Left renal cortex interstitium (tissue), 4 donors: ENCODE data around the gene ZNF516. TPM values are rescaled to one million over a fixed set of nuclear protein-coding genes. Genes with fewer than 3 reads are reported as not detected.

Experiments used
- DNase-seq, 4 donors: peaks; one replicate each; pipeline ENCODE4 v3.0.0-alpha.2; 2013; ENCODE audit warnings: low read depth in 4 of 4, low spot score in 2 of 4, missing footprints in 1 of 4
- polyA plus RNA-seq, 4 donors: library from polyadenylated mRNA; unstranded; fragments of 120-200 nt; gene quantifications; one replicate each; pipeline ENCODE4 v1.2.1, GENCODE V29; 2013; ENCODE audit not compliant: insufficient read length in 4 of 4

Gene ZNF516
- polyA plus RNA-seq, 4 donors = 35.7 to 58.6 (median 48.4) TPM

DNA sequence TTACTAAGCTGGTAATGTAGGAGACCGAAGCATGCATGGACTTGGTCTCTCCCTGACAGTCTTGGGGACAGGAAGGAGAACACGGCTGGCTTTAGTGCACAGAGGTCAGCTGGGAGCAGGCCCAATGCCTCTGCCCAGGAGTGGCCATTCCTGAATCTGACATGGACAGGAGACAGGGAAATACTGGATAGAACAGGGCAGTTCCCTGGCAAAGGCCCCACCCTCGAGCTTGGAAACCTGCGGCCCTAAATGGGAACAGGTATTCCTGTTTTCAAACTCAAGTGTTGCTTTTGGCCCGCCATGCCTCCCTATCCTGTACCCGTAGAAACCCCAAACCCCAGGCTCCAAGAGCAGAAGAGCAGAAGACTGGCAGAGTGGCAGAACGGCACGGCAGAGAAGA is 107.4 kb downstream of the ZNF516 start:
- DNase-seq = no peak

DNA sequence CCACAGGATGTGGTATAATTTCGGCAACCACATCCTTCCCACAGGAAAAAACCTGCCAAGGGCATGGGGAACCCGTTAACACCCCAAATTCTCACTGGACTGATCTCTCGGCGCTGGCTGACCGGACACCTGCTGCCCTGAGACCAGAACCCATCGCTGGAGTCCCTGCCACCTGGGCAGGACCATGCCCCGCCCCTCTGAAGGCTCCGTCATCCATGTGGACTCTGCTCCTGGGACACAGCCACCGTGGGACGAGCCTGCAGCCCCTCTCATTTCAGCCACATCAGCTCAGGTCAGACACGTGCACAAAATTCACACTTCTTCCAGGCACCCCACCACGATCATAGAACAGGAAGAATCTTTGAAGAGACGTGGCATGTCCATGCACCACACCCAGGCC is 108.2 kb downstream of the ZNF516 start:
- no peak for DNase-seq

DNA sequence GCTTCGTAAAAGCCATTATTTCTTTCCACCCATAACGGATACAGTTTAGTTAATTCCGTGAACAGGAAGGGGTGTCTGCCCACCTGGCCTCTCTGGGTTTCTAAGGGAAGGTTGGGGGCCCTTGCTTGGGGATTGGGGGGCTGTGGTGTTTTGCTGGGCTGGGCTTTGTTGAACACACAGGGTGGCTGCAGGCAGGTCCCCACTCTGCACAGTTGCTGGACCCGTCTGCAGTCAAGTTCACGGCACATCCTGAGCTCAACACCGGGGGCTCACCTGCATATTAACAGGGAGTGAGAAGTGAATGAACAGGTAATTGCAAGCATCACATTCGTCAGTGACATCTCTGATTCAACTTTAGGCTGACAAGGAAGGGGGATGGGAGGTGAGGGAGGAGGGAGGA is 109.0 kb downstream of the ZNF516 start:
- DNase-seq = no peak

DNA sequence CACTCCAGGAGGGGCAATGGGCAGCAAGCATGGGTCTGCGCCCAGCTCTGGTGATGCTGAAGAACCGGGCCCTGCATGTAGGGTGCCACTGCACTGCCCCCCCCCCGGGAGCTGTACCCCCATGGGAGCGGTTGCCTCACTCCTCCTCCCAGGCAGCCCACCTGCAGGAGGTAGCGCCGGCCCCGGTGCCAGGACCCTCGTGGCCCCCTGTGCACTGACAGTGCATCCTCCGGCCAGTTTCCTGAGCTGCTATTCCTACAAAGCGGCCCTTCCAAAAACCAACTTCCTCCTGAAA is 109.4 kb downstream of the ZNF516 start:
- no peak for DNase-seq

DNA sequence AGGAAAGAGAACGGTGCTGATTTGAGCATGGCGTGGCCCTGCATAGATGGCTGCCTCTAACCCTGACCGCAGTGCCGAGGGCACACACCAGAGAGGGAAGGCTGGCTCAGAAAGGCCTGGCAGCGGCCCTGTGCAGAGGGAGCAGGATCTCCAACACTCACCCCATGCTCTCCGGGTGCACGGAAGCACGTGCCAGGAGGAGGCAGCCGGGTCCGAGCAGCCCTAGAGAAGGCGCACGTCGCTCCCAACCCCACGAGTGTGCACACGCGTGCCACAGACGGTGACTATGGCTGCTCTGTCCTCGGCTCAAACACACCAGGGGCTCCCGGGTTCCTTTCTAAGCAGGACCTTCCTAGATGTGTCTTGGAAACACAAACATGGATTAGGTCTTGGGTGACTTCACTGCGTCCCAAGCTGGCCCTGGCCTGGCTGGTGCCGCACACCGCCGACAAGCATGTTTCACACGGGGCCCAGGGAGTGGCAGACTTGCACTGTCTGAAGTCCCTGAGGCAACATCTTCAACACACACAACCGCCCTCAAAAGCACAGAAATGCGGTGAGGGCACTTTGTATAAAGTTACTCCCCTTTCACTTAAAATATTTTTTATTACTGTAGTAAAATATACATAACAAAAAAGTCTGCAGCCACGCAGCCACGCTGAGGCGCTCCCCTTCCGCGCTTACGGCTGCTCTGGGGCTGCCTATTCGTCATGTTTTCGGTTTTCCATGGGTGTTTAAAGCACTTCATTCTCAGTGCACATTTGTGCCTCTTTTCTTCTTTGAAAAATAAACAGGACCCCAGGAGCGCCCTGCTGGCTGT is 110.0 kb downstream of the ZNF516 start:
- DNase-seq = no peak

DNA sequence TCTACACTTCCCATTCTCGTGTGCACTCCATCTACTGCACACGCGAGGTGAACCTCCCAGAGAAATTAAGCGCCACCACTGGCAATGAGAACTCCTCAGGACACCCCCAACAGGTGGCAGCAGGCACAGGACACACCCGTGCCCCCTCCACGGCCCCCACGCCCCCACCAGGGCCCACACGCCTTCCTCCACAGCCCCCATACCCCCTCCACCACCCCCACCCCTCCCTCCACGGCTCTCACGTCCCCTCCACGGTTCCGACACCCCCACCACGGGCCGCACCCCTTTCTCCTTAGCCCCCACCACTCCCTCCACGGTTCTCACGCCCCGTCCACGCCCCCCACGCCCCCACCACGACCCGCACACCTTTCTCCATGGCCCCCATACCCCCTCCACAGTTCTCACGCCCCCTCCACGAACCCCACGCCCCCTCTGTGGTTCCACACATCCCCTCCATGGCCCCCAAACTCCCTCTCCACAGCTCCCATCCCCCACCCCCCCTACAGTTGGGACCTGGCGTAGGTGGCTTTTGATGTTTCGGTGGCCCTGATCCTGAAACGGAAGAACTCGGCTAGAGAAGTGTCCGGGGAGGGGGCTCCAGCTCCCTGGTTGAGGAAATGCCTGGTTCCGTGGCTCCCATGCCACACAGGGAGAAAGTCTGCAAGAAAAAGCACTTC is 110.8 kb downstream of the ZNF516 start:
- DNase-seq = no peak

DNA sequence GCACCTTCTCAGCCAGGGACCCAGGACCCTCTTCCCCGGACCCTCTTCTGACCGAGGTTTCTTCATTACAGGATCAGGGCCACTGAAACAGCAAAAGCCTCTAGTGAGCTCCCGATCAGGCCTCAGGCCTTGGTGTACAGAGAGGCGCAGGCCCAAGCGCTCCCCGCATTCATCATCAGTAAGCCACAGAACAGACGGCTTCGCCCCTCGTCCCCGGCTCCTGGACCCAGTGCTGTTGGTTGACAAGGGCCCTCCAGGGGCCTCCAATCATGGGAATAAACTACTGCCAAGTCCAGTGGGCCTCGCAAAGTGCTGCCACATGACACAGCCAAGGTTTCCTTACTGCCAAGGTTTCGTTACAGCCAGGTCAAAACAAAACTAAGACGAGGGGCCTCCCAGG is 111.4 kb downstream of the ZNF516 start:
- no peak for DNase-seq

DNA sequence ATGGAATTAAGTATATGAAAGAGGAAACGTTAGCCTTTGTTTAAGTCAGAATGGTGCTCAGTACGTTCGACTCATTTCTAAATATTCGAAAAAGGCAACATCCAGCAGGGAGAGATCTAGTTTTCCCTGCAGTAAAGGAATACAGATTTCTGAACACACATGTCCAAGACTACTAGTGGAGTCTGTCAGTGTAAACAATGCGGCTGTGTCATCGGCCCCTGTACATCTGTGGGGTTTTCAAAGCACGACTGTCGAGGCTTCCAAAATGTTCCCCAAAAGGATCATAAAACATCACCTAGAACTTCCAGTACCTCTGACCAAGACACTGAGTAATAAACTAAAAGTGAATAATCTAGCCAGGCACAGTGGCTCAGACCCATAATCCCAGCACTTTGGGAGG is 112.8 kb downstream of the ZNF516 start:
- no peak for DNase-seq

DNA sequence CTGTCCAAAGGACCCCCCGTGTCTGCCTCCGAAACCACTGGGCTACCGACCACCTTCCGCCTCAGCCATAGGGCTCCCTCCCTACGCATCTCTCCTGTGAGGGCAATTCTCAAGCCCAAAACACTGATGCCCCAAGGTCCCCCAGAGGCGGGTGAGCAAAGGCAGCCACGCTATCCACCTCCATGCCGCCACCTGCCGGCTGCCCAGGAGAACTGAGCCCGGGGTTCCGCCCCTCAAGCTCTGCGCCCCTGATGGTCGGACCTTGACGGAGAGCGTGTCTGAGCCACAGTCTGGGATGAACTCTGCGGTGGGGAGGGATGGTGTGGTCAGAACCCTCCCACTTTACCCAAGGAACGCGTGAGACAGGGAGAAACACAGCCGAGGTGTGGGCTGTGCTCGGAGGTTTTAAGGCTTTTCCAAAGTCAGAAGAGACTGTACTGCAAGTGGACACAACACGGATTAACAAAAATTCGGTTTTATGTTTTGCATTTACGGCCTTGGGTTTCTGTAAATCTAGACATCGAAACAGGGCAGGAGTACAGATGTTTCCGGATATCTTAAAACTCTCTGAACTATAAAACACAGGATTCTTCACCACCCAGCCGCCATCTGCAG is 114.1 kb downstream of the ZNF516 start:
- DNase-seq = no peak

DNA sequence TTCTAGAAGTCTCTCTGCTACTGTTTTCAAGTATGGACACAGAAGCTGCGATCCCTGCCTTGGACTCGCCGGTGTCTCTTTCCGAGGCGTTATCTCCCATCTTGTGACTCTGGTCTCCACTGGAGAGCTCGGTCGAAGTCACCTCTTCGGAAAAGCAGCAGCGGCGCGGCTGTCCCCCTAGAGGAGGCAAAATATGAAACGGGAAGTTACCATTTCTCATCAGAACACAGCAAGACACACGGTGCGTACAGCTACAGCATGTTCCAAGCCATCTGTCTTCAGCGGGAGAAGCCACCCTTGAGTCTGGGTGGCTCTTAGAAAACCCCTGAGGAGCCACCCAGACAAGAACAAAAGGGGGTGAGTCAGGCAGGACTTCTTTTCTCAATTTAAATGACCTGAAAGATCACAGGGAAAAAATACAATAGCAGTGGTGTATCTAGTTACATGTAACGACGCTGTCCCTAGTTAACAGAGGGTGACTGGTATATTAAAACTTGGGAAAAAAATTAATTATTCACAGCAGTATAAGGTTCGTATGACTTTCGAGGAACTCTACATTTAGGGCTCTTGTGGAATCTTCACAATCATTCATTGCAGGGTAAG is 114.8 kb downstream of the ZNF516 start:
- no peak for DNase-seq

DNA sequence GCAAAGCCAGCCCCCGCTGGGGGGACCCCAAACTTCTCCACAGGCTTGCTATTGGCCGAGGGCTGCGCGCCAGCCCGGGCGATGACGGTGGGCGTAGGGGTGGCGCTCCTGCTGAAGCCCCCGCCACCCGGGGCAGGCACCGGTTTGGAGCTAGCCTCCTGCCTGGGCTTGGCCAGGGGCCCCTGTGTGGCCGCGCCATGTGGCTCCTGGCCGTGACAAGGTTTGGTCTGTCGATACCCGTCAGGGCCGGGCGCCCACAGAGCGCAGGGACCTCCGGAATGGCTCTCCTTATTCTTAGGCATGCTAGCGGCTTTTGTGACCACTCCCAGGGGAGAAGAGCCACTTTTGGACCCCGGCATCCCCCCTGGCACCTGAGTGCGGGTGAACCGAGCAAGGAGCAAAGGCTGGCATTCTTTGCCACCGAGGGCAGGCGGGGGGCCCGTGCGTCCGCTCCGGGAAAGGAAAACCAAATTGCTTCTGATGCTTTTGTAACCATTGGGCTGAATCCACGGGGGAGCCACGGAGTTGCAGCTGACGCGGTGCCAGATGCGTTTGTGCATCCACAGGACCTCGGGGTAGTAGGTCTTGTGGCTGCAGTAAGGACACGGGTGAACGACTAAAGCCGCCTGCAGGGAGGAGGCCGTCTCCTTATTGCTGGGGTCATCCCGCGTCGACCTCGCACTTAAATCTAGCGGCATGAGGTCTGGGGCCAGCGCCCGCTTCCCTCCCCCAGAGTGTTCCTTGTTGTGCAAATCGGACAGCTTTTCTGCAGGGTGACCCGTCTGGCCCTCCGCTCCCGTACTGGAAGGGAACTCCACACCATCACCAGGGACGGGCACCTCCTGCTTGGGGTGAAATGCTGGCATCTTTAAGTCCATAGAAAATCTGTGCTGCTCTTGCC is 115.6 kb downstream of the ZNF516 start:
- DNase-seq = no peak

DNA sequence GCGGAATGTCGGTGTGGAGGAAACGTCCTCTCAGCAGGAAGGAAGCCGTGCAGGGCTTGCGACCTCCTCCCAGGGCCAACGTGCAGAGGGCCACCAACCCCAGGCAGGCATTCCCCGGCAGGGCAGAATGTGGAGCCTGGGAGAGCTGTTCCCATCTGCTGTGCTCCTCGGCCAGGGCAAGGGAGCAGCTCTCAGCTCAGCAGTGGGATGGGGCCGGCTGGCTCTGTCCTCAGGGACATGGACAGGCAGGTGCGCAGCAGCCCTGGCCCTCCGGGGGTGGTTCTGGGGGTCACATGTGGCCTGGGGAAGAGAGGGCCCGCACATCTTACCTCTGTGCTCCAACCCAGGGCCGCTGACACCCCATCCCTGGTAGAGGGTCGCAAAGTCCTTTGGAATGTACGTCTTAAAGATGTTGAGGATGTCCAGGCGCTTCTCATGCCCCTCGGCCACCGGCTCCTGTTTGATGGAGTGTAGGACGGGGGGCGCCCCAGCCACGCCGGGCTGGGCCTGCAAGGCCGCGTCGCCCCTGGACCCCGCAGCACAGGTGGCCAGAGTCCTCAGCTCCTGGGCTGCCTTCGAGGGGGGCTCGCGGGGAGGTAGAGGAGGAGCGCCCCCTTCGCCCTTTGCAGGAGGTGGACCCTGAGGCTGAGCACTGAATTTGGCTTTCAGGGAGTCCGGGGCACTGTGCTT is 116.4 kb downstream of the ZNF516 start:
- DNase-seq = no peak

DNA sequence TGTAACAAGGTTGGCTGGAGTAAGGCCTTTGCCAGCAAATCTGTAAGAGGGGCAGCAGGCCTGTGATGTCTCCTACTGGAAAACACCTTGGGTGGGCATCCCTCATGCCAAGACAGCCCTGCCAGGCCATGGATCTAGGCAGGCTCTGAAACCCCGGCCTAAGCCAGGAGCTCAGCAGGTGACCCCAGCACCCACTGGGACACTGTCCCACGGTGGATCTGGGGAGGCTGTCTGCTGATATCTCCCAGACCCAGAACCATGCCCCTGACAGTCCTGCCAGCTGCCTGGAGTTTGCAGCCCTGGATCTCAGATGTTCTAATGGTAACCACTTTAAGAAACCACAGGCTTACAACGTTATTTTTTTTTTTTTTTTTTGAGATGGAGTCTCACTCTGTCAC is 117.7 kb downstream of the ZNF516 start:
- no peak for DNase-seq

DNA sequence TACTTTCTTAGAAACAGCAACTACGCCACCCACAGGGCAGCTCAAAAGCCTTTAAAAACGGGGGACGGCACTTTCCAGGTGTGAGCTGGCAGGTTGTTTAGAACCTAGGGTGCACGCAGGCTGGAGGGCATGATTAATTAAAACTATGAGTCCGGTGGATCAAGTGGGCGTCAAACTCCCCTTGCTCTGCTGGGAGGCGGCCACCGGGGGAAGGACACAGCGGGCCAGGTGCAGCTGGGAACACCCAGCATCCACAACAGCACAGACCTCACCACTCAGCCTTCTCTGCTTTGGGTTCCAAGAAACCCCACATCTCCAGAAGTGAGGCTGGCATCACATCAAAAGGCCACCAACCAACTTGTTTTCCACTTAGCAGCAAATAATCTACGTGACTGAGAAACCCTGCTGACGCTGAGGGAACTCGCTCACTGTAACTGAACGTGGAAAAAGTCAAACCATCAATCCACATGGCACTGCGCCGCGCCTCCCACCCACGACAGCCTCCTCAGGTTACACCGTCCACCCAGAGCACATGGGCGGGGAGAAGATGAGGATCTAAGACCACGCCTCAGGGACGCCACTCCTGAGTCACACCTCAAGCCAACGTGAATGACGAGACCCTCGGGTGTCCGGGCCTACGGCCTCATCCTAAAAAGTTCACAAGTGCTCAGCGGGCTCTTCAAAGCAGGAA is 118.2 kb downstream of the ZNF516 start:
- peak in 1 of 4 donors; percentile 19 for DNase-seq

DNA sequence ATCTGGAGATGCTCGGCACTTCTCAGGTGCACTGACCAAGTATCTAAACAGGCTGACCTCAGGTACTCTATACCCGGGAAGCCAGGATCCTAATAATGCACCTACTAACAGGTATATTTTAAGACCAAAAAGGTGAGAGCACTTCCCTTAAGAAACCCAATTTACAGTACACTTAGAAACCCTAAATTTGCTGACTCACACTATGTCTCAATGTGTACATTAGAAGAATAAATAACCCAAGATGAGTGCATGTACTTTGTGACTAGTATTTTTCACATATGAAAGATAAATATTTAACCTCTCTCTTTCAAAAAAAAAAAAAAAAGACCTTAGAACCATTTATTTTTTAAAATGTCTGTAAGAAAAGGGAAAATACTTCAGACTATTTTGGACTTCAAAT is 118.8 kb downstream of the ZNF516 start:
- DNase-seq = no peak

DNA sequence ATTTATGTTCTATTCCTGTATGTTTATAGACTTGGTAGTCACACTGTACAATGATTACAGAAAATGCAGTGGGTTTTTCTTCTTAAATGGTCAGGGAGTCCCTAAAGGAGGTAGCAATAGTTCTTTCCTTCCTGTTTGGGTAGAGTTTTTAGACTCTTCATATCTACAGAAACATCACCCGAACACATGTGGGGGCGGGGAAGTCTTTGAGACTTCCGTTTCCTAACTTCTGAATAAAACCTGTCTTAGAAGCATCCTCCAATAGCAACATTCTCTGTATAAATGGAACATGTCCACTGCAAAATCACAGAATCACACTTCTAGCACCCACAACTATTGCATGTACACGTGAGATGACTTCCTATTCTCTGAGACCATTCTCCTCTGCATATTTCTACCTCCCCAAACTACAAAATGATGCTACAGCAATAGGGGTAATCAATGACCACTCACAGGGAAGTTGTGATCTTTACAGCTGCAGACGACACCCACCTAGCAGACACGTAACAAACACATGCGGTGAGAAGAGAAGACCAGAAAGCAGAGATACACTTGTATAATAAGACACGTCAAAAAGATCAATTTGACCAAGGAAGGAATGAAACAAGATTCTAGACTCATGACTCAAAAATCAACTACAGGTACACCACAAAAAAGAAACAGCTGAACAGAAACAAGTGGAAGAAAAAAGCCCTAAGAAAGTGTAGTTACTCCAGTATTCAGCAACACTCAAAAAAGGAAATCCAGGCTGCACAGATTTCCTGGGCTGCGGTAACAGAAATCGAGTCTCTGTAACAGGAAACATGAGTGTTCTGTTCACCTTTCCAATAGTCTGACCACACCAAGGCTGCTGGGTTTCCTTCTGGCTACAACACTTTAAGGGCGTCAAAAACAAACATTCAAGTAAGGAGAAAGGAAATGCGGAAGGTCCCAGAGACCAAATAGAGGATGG is 120.4 kb downstream of the ZNF516 start:
- no peak for DNase-seq

DNA sequence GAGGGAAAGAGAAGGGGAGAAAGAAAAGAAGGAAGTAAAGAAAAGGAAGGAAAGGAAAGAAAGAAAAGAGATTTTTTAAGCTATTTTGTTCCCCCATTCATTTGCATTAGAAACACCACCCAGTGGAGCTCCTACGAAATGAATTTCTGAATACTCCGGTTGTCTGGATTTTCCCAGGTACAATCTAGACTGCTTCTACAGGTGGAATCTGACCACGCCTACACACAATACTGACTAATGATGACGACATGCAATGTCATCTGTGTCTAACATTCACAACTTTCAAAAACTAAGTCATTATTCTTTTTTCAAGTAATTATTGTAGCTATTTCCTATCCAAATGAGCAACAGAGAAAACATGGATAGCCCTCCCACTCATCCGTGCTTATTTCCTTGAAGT is 121.7 kb downstream of the ZNF516 start:
- no peak for DNase-seq
